ENCODE data around the gene TSPEAR. TPM values are rescaled to one million over a fixed set of nuclear protein-coding genes. Genes with fewer than 3 reads are reported as not detected.
"Not testable (repeated sequence)": the region's sequence is repeated elsewhere in the genome, so short reads cannot be mapped to it uniquely, and the experiment has no call there.

The TSPEAR gene
- total RNA-seq, 2 donors from 2014 or later, result 0.85 TPM; not detected in 1

DNA sequence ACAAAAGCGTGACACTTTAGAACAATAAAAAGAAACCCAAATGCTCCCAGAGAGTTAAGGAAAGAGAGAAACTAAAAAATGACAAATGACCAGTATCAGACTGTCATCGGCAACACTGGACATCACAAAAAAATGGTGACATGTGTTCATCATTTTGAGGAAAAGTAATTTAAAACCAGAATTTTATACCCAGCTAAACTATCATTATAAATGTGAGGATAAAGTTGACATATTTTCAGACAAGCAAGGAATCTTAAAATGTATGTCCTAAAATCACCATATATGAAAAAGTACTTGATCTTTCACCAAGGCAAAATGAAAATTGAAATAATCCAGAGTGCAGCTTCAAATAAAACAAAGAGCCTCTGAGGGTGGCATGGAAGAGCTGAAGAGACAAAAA, 66.5 kb downstream of the TSPEAR start:
- intact Hi-C loops (cut with DNase I), result no loop called here
- H3K27me3 ChIP-seq (replicated peaks; ENCODE audit: insufficient read depth), result no peaks in the 10 kb centered on the region
- TF ChIP-seq, protein P1, sequence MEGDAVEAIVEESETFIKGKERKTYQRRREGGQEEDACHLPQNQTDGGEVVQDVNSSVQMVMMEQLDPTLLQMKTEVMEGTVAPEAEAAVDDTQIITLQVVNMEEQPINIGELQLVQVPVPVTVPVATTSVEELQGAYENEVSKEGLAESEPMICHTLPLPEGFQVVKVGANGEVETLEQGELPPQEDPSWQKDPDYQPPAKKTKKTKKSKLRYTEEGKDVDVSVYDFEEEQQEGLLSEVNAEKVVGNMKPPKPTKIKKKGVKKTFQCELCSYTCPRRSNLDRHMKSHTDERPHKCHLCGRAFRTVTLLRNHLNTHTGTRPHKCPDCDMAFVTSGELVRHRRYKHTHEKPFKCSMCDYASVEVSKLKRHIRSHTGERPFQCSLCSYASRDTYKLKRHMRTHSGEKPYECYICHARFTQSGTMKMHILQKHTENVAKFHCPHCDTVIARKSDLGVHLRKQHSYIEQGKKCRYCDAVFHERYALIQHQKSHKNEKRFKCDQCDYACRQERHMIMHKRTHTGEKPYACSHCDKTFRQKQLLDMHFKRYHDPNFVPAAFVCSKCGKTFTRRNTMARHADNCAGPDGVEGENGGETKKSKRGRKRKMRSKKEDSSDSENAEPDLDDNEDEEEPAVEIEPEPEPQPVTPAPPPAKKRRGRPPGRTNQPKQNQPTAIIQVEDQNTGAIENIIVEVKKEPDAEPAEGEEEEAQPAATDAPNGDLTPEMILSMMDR (IDR thresholded peaks at IDR 0.05), result no peak
- no peak for TF ChIP-seq POLR2AphosphoS5 (IDR thresholded peaks at IDR 0.05)
- TF ChIP-seq POLR2A (IDR thresholded peaks at IDR 0.05), result no peak
- WGBS, result 48% methylated on average over 2 of the region's 2 CpGs
- H3K9me3 ChIP-seq, result no peaks in the 10 kb centered on the region
- no peak for DNase-seq (ENCODE audit: low spot score)
- H3K4me3 ChIP-seq, result no peak overlapping the region
- no peak overlapping the region for H3K27ac ChIP-seq
- H3K4me1 ChIP-seq (replicated peaks), result no peaks in the 10 kb centered on the region
- H3K36me3 ChIP-seq, result no peaks in the 10 kb centered on the region

DNA sequence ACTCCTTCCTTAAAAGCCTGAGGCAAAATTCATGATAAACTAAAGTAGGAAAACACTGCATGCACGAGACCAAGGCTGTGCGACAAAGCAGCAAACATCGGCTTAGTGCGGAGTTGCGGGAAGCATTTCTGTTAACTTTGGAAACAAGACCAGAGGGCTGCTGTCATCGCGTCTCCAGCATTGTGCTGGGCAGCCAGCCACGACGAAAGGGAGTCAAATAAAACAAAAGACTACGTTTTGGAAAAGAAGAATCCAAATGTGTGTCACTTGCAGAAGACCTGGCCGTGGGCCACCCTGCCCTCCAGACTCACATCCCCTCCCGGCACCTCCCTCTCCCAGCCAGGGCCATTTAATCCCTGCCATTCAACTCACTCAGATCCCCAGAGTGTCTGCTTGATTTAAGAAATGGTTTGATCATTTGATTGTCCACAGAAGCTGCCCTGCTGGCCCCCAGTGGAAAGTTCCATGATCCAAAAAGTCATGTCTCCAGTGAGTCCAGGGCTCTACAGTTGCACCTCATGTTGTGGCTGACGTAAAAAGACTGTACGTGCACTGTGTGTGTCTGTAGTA, 67.5 kb downstream of the TSPEAR start:
- peaks cover 3% of the 10 kb centered on the region for H3K27me3 ChIP-seq (replicated peaks; ENCODE audit: insufficient read depth)
- no peak for DNase-seq (ENCODE audit: low spot score)

DNA sequence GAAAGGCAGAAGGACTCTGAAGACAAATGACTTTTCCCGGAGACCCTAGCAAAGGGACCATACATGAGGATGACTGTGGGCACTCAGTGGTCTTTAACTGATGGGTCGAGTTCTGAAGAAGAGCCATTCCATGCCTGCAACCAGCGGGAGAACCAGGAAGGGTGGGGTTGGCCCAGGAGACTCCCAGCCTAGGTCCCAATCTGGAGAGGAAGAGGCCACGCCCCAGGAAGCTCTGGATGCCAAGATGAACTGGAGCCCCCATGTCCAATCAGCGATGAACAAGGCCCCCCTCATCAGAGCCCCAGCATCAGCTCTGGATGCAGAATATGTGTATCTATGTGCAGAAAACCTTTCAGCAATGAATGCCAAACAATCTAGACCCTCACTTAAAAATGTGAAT, 70.6 kb downstream of the TSPEAR start:
- Histone ChIP-seq H3K27ac (no peak overlapping the region), H3K4me3 (no peak overlapping the region), H3K9me3 (no peaks in the 10 kb centered on the region), H3K27me3 (replicated peaks; ENCODE audit: insufficient read depth) (peaks cover 3% of the 10 kb centered on the region), H3K4me1 (replicated peaks) (no peaks in the 10 kb centered on the region), H3K36me3 (no peaks in the 10 kb centered on the region)
- no peak for DNase-seq (ENCODE audit: low spot score)
- TF ChIP-seq POLR2A (IDR thresholded peaks at IDR 0.05), result no peak
- TF ChIP-seq, protein P1 (IDR thresholded peaks at IDR 0.05), result no peak
- no peak for TF ChIP-seq POLR2AphosphoS5 (IDR thresholded peaks at IDR 0.05)
- intact Hi-C loops (cut with DNase I), result no loop called here
- WGBS, result 94% methylated on average over 5 of the region's 5 CpGs

More for the DNA sequence above, 67.5 kb downstream of the TSPEAR start:
- Histone ChIP-seq H3K27ac (no peak overlapping the region), H3K9me3 (no peaks in the 10 kb centered on the region), H3K36me3 (no peaks in the 10 kb centered on the region), H3K4me1 (replicated peaks) (no peaks in the 10 kb centered on the region), H3K4me3 (no peak overlapping the region)
- TF ChIP-seq POLR2AphosphoS5 (IDR thresholded peaks at IDR 0.05) (no peak), POLR2A (IDR thresholded peaks at IDR 0.05) (no peak)
- TF ChIP-seq, protein P1 (IDR thresholded peaks at IDR 0.05), result no peak
- 47% methylated on average over 14 of the region's 14 CpGs for WGBS
- intact Hi-C loops (cut with DNase I), result no loop called here

DNA sequence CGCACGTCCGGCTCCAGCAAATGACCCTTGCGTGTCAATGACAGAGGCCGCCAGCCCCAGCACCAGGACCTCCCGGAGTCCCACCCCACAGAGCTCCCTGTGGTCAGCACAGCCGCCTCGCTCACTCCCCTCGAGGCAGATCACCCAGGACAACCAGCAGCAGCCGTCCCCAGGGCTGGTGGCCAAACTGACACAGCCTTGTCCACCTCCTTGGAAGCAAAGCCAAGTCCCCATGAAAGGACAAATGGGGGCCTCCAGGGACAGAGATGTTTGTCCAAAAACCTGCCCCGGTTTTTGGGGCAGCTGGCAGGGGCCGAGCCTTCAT, 72.1 kb downstream of the TSPEAR start:
- no peaks in the 10 kb centered on the region for H3K9me3 ChIP-seq
- H3K4me3 ChIP-seq, result no peak overlapping the region
- H3K4me1 ChIP-seq (replicated peaks), result no peaks in the 10 kb centered on the region
- 79% methylated on average over 12 of the region's 12 CpGs for WGBS
- intact Hi-C loops (cut with DNase I), result no loop called here
- no peak for DNase-seq (ENCODE audit: low spot score)
- no peak overlapping the region for H3K27ac ChIP-seq
- no peaks in the 10 kb centered on the region for H3K36me3 ChIP-seq
- TF ChIP-seq, protein P1 (IDR thresholded peaks at IDR 0.05), result no peak
- no peak for TF ChIP-seq POLR2AphosphoS5 (IDR thresholded peaks at IDR 0.05)
- no peak for TF ChIP-seq POLR2A (IDR thresholded peaks at IDR 0.05)
- peaks cover 3% of the 10 kb centered on the region for H3K27me3 ChIP-seq (replicated peaks; ENCODE audit: insufficient read depth)

DNA sequence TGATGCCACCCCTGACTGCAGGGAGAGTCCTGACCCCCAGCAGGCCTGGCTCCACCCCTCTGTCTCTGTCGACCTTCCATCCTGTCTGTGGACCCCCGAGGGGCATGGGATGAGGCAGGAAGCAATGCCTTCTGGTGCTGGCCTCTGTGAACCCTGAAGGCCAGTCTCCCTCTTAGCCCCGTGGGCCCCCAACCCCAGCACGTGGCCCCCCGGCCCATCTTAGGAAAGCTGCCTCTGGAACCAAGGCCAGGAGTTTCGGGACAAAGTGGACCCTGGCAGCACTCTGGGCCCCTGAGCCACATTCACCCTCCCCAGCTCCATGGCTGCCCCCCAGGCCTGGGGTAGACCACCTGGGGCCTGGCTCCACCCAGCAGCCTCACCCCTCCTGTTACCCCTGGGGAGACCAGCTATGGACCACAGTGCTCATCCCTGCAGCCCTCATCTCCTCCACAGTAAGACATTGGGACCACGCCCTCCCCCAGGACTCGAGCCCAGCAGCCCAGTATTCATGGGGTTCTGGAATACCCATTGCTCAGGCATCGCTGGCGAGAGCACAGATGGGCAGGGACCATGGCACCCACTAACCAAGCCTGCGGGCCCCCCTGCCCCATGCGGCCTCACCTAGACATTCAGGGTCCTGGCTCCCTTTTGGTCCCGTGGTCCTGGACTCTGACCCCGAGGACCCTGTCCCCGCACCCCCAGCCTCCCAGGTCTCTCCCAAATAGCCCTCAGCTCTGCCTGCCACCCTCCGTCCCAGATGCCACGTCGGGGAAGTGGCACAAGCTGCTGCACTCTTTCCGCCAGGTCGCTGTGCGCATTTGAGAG, 72.7 kb downstream of the TSPEAR start:
- H3K4me3 ChIP-seq; H3K9me3 ChIP-seq; DNase-seq (ENCODE audit: low spot score); intact Hi-C loops (cut with DNase I); H3K27me3 ChIP-seq (replicated peaks; ENCODE audit: insufficient read depth); H3K4me1 ChIP-seq (replicated peaks); H3K36me3 ChIP-seq; H3K27ac ChIP-seq: not testable (repeated sequence)
- WGBS, result 88% methylated on average over 17 of the region's 21 CpGs

DNA sequence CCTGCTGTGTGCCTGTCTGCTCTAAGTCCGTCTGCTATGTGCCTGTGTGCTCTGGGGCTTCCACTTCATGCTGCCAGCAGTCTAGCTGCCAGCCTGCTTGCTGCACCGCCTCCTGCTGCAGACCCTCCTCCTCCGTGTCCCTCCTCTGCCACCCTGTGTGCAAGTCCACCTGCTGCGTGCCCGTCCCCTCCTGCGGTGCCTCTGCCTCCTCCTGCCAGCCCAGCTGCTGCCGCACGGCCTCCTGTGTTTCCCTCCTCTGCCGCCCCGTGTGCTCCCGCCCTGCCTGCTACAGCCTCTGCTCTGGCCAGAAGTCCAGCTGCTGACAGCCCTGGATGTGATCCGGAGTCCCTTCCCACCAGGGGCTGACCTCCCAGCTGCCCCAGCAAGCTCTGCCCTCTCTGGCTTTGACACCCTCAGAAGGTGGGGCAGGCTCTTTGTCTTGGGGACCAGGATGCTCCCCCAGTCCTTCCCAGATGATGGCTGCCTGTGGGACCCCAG, 73.5 kb downstream of the TSPEAR start:
- H3K4me3 ChIP-seq; H3K36me3 ChIP-seq; H3K27ac ChIP-seq; H3K9me3 ChIP-seq; H3K27me3 ChIP-seq (replicated peaks; ENCODE audit: insufficient read depth); intact Hi-C loops (cut with DNase I); H3K4me1 ChIP-seq (replicated peaks); DNase-seq (ENCODE audit: low spot score): not testable (repeated sequence)
- 59% methylated on average over 8 of the region's 12 CpGs for WGBS

Measured in prostate gland (tissue), 2 donors.